Ovary (tissue), 9 donors: ENCODE results near the gene PON2. TPM values are rescaled to one million over a fixed set of nuclear protein-coding genes. Genes with fewer than 3 reads are reported as not detected.

ENCODE experiments used
- DNase-seq, 5 donors: peaks; one replicate each; pipeline ENCODE4 v3.0.0-alpha.2; 2019 to 2020
- H3K27ac ChIP-seq, 2 donors: fragments of 200-600 bp; one replicate each; pipeline versions ENCODE4 v1.5.1 to v1.8.0; 2019 to 2022
- H3K27me3 ChIP-seq: fragments of 200-600 bp; one replicate; pipeline ENCODE4 v1.8.0; 2022
- H3K36me3 ChIP-seq: fragments of 200-600 bp; sonication (generic); one replicate; pipeline ENCODE4 v1.5.1; 2019
- H3K4me1 ChIP-seq: one replicate; pipeline ENCODE4 v1.8.1; 2013; ENCODE audit warnings: mild to moderate bottlenecking, moderate library complexity; ENCODE audit not compliant: insufficient read depth
- H3K4me3 ChIP-seq: fragments of 200-600 bp; sonication (generic); one replicate; pipeline ENCODE4 v1.5.1; 2017
- H3K9me3 ChIP-seq, 2 donors: fragments of 200-600 bp in 1 of 2; sonication (generic) in 1 of 2; one replicate each; pipeline versions ENCODE4 v1.5.1 to v1.8.1; 2013 to 2019; ENCODE audit warnings: mild to moderate bottlenecking in 1 of 2, moderate library complexity in 1 of 2
- EP300 ChIP-seq: sonication (generic); formaldehyde crosslinking; IDR thresholded peaks from one replicate; pipeline ENCODE4 v1.6.1; 2017; ENCODE audit warnings: antibody characterized with exemption
- POLR2A ChIP-seq: fragments of 450-650 bp; IDR thresholded peaks from one replicate; pipeline ENCODE4 v1.6.1; 2017; ENCODE audit warnings: antibody characterized with exemption, mild to moderate bottlenecking, moderate library complexity
- WGBS, 3 donors: extraction: QIAGEN DNeasy Blood & Tissue Kit in 1 of 3; methylation state at CpG; one replicate each; pipeline versions ENCODE4 v1.1.5 to v1.1.7; 2013 to 2017; 5-methylcytosine and 5-hydroxymethylcytosine counted together
- intact Hi-C, 4 donors: fragments of 100-400 bp; cut with DNase I; formaldehyde crosslinking; loops; one replicate each; pipeline versions ENCODE4 v1.11.0 to v1.15.1; 2022 to 2023
- polyA plus RNA-seq, 2 donors: library from polyadenylated mRNA; stranded (reverse); fragments of 200-250 nt in 1 of 2; fragments of 350-450 nt in 1 of 2; fragmentation: Illumina TruSeq in 1 of 2; extraction: RNeasy Lipid Tissue Mini Kit (QIAGEN cat#74804) in 1 of 2; gene quantifications; one replicate each; pipeline ENCODE4 v1.2.3, GENCODE V29; 2013 to 2014
- total RNA-seq, 7 donors: library from RNA; depleted of rRNA in 2 of 7; stranded (reverse); fragments of >200 nt in 2 of 7; fragmentation: NEBNext Ultra II Directional in 3 of 7; extraction: Animal tissue kit (Norgen Biotek cat#: 25700) in 3 of 7; gene quantifications; one replicate each; pipeline versions ENCODE4 v1.1.0 to v1.2.4, GENCODE V29; 2016 to 2023
- TF ChIP-seq, protein P1 (sequence below), 3 donors: fragments of 450-650 bp in 2 of 3; fragments of 200-600 bp in 1 of 3; IDR thresholded peaks; one replicate each; pipeline versions ENCODE4 v1.5.1 to v1.8.0; 2016 to 2022; ENCODE audit warnings: antibody characterized with exemption in 3 of 3, mild to moderate bottlenecking in 1 of 3
- donor health status: DM: no; HTN: no; CAD: no; lungs with moderate emphysema.
- donor health status: DM: no; HTN: no; CAD: no.
- donor health status: Bipolar disorder and iron deficiency.
- donor health status: DM: yes; HTN: yes; CAD: no.
- donor health status: DM: no; HTN: no; CAD: no.
- donor health status: DM: yes; HTN: yes; CAD: no.

PON2 gene
- total and polyA plus RNA-seq, 9 donors = 29.3 to 108 (median 48.1) TPM

GRCh38 chr7:95405208-95405607 is 29.6 kb downstream of the PON2 start:
- H3K27ac ChIP-seq = no peak overlapping the region
- DNase-seq = no peak
- peaks cover 2% of the 10 kb centered on the region for H3K4me1 ChIP-seq
- intact Hi-C loops = no loop called here
- no peak overlapping the region for H3K4me3 ChIP-seq
- 97 to 98% (median 98%) methylated on average over 3 of the region's 3 CpGs for WGBS, 3 donors
- H3K27me3 ChIP-seq = no peaks in the 10 kb centered on the region
- no peaks in the 10 kb centered on the region for H3K9me3 ChIP-seq
- H3K36me3 ChIP-seq = no peaks in the 10 kb centered on the region
- TF ChIP-seq POLR2A = no peak
- TF ChIP-seq, protein P1, sequence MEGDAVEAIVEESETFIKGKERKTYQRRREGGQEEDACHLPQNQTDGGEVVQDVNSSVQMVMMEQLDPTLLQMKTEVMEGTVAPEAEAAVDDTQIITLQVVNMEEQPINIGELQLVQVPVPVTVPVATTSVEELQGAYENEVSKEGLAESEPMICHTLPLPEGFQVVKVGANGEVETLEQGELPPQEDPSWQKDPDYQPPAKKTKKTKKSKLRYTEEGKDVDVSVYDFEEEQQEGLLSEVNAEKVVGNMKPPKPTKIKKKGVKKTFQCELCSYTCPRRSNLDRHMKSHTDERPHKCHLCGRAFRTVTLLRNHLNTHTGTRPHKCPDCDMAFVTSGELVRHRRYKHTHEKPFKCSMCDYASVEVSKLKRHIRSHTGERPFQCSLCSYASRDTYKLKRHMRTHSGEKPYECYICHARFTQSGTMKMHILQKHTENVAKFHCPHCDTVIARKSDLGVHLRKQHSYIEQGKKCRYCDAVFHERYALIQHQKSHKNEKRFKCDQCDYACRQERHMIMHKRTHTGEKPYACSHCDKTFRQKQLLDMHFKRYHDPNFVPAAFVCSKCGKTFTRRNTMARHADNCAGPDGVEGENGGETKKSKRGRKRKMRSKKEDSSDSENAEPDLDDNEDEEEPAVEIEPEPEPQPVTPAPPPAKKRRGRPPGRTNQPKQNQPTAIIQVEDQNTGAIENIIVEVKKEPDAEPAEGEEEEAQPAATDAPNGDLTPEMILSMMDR (IDR thresholded peaks at IDR 0.05) = no peak
- TF ChIP-seq EP300 = no peak

DNA sequence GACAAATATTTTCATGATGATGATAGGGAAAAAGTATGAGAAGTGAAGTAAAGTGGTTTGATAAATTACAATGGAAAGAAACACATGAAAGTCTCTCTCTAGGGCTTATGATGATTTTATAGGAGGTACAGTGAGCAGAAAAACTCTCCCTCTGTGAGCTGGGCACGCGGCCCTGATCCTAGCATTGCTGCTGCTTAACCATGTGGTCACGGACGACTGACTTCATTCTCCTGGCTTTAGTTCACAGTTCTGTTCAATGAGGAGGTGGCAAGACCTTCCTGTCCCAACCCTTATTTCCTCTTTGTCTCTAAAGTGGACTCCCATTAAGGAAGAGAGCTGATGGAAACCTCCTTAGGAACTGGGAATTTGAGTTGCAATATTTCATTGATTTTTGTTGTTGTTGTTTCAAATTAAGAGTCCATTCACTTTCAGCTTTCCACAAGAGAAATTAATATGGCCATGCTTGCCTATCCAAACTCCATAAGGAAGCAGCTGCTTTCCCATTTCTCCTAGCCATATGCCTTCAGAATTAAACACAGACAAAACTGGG is 30.4 kb downstream of the PON2 start:
- H3K9me3 ChIP-seq = no peaks in the 10 kb centered on the region
- no peaks in the 10 kb centered on the region for H3K27me3 ChIP-seq
- no peak overlapping the region for H3K4me3 ChIP-seq
- DNase-seq = peak; percentile 26 to 52 (median 33)
- H3K36me3 ChIP-seq = no peaks in the 10 kb centered on the region
- no peak overlapping the region for H3K27ac ChIP-seq
- TF ChIP-seq POLR2A (no peak), EP300 (no peak)
- TF ChIP-seq, protein P1 (IDR thresholded peaks at IDR 0.05) = no peak
- 27 to 44% (median 39%) methylated on average over 4 of the region's 4 CpGs for WGBS, 3 donors
- intact Hi-C loops = no loop called here
- peaks cover 2% of the 10 kb centered on the region for H3K4me1 ChIP-seq

- Histone ChIP-seq H3K27me3 (no peaks in the 10 kb centered on the region), H3K4me3 (no peak overlapping the region), H3K9me3 (no peaks in the 10 kb centered on the region), H3K27ac (no peak overlapping the region), H3K36me3 (no peaks in the 10 kb centered on the region), H3K4me1 (peaks cover 2% of the 10 kb centered on the region)
- TF ChIP-seq EP300 (no peak), POLR2A (no peak)
- TF ChIP-seq, protein P1 (IDR thresholded peaks at IDR 0.05) = no peak
- DNase-seq = no peak
- 92 to 95% (median 92%) methylated on average over 4 of the region's 4 CpGs for WGBS, 3 donors
- intact Hi-C loops = no loop called here
Measured at GRCh38 chr7:95398155-95398940, 36.5 kb downstream of the PON2 start.

DNA sequence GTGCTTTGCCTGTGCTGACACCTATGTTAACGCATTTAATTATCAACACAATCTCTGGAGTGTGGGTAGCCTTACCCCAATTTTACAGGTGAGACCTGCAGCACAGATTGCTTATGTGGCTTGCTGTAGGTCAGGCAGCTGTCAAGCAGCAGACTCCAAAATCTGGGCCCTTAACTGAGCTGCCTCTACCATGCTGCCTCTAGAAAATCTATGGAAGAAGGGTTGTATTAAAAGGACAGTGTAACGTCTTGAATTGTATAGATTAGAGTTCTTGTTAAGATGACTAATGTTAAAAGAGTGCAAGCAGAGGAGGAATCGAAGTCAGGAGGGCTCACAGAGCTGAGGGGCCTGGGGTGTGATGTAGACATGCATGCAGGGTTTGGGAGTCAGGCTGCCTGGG is 37.4 kb downstream of the PON2 start:
- Histone ChIP-seq H3K4me1 (peaks cover 2% of the 10 kb centered on the region), H3K36me3 (no peaks in the 10 kb centered on the region), H3K27ac (no peak overlapping the region), H3K4me3 (peak overlapping the region; percentile 44), H3K27me3 (no peaks in the 10 kb centered on the region), H3K9me3 (no peaks in the 10 kb centered on the region)
- no peak for DNase-seq
- intact Hi-C loops = no loop called here
- 70 to 76% (median 74%) methylated on average over 3 of the region's 3 CpGs for WGBS, 3 donors
- TF ChIP-seq, protein P1 (IDR thresholded peaks at IDR 0.05) = no peak
- TF ChIP-seq POLR2A (no peak), EP300 (no peak)
